OCI-LY1 (cell line): ENCODE measurements around the gene EEF1AKMT4.

Source experiments
- EZH2 ChIP-seq: fragments of 200-600 bp; sonication (generic), shearing (Covaris generic); IDR thresholded peaks from 2 replicates; pipeline ENCODE4 v1.8.0; 2017; ENCODE audit warnings: borderline replicate concordance, mixed run types, mild to moderate bottlenecking, antibody characterized with exemption, low read length, moderate library complexity, mixed read lengths
- TF ChIP-seq, protein P1 (sequence below): fragments of 200-600 bp; sonication (generic), shearing (Covaris generic); IDR thresholded peaks from 2 replicates; pipeline ENCODE4 v1.5.1; 2017; ENCODE audit warnings: mild to moderate bottlenecking, antibody characterized with exemption, low read length, moderate library complexity, mixed read lengths

DNA sequence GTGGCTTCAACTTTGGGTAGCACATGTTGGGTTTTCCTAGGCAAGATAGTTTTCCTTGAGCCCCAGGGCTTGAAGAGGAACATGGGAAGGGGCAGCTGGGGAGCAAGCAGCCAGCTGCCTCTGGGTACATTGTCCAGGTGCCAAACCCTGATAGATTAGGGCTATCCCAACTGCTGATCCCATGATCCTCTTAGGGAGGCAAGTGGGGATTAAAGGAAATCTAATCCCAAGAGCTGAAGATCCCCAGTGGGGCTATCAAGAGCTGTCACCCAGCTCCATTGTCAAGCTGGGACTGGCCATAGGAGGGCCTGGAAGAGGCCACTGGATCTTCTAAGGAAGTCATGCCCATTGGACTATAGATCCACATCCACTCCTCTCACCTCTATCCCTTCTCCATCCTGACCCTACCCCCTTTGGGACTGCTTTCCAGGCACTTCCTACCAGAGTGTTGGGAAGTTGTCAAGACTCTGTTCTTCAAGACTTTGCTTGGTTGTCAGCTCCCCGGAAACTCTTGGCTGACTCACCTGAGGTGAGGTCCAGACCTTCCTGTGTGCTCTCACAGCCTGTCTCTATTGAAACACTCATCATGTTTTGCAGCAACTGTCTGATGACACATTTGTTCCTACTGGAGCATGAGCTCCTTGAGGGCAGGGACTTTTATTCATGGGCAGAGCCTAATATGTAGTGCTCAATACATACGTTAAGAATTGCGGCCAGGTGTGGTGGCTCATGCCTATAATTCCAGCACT is 6.0 kb downstream of the EEF1AKMT4 start:
- TF ChIP-seq, protein P1, sequence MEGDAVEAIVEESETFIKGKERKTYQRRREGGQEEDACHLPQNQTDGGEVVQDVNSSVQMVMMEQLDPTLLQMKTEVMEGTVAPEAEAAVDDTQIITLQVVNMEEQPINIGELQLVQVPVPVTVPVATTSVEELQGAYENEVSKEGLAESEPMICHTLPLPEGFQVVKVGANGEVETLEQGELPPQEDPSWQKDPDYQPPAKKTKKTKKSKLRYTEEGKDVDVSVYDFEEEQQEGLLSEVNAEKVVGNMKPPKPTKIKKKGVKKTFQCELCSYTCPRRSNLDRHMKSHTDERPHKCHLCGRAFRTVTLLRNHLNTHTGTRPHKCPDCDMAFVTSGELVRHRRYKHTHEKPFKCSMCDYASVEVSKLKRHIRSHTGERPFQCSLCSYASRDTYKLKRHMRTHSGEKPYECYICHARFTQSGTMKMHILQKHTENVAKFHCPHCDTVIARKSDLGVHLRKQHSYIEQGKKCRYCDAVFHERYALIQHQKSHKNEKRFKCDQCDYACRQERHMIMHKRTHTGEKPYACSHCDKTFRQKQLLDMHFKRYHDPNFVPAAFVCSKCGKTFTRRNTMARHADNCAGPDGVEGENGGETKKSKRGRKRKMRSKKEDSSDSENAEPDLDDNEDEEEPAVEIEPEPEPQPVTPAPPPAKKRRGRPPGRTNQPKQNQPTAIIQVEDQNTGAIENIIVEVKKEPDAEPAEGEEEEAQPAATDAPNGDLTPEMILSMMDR = no peak
- TF ChIP-seq EZH2 = no peak
